ENCODE data around the gene CCL8.

CCL8 gene

DNA sequence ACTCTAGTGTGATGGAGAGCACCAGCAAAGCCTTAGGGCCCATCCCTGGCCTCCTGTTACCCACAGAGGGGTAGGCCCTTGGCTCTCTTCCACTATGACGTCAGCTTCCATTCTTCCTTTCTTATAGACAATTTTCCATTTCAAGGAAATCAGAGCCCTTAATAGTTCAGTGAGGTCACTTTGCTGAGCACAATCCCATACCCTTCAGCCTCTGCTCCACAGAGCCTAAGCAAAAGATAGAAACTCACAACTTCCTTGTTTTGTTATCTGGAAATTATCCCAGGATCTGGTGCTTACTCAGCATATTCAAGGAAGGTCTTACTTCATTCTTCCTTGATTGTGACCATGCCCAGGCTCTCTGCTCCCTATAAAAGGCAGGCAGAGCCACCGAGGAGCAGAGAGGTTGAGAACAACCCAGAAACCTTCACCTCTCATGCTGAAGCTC, at the start of gene CCL8:
CCL8 (plus strand) TSS at position 397 of the 445 bp plus-strand sequence. CDS start 67 bp downstream, outside the sequence.
- DNase-seq (ENCODE audit: low read depth in 2 of 3, low spot score in 1 of 3), result no peak

- no peak for DNase-seq (ENCODE audit: low read depth in 2 of 3, low spot score in 1 of 3)
Measured at GRCh38 chr17:34269969-34270368, 49.3 kb upstream of the CCL8 start, which contains the start of gene CCL7. TSS of gene CCL7 (plus strand) at chr17:34270221. CDS start at chr17:34270291, 70 bp downstream.

- no peak for DNase-seq (ENCODE audit: low read depth in 2 of 3, low spot score in 1 of 3)
Measured at GRCh38 chr17:34275881-34276280, 43.4 kb upstream of the CCL8 start.

DNA sequence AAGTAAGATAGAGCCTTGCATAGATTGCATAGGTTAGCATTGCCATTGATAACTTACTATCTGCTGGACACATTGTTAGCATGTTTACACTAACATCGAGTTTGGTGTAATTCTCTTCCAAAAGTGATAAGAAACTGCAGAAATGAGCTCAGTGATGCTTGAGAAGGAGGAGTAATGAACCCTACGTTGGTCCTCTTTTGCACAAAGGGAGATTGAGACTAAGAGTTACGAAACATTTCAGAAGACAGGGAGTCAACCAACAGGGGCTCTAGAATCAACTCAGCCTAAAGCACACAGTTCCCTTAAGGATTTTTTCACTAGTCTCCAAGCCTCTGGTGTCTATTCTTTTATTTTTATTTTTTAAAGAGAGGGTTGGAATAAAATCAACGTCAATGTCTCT, 42.4 kb upstream of the CCL8 start:
- no peak for DNase-seq (ENCODE audit: low read depth in 2 of 3, low spot score in 1 of 3)

DNA sequence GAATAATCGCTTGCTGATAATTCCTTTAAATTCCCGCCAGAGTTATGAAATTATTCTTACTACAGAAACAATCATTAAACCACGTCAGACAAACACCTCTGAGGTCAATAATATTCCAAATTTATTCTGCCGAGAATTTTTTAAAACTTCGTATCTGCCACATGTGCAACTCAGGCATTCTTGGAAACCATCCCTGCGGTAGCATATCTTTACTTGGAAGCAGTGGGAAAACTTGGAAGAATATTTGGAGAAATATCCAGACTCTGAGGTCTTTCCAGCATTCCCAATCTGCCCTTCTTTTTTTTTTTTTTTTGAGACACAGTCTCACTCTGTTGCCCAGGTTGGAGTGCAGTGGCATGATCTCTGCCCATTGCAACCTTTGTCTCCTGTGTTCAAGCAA, 35.7 kb upstream of the CCL8 start:
- no peak for DNase-seq (ENCODE audit: low read depth in 2 of 3, low spot score in 1 of 3)

DNA sequence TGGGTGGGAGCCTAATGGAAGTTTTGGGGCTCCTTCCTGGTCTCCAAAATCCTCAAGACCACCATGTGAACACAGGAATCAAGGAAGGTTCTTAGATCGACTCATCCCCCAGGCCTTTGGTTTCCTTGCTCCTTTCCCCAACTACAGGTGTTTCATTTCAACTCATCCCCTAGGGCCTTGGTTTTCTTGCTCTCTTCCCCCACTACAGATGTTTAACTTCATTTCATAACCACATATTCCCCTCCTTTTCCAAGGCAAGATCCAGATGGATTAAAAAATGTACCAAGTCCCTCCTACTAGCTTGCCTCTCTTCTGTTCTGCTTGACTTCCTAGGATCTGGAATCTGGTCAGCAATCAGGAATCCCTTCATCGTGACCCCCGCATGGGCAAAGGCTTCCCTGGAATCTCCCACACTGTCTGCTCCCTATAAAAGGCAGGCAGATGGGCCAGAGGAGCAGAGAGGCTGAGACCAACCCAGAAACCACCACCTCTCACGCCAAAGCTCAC, 33.9 kb upstream of the CCL8 start, which contains the start of gene CCL11:
CCL11 (plus strand) TSS at position 457 of the 507 bp plus-strand sequence. CDS start 67 bp downstream, outside the sequence.
- no peak for DNase-seq (ENCODE audit: low read depth in 2 of 3, low spot score in 1 of 3)

DNA sequence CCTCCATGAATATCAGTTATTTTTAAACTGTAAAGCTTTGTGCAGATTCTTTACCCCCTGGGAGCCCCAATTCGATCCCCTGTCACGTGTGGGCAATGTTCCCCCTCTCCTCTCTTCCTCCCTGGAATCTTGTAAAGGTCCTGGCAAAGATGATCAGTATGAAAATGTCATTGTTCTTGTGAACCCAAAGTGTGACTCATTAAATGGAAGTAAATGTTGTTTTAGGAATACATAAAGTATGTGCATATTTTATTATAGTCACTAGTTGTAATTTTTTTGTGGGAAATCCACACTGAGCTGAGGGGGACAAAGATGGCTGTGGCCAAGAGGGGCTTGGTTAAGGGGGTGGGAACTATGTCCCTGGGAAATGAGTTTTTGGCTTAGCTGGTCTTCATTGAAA, 31.4 kb upstream of the CCL8 start:
- no peak for DNase-seq (ENCODE audit: low read depth in 2 of 3, low spot score in 1 of 3)

DNA sequence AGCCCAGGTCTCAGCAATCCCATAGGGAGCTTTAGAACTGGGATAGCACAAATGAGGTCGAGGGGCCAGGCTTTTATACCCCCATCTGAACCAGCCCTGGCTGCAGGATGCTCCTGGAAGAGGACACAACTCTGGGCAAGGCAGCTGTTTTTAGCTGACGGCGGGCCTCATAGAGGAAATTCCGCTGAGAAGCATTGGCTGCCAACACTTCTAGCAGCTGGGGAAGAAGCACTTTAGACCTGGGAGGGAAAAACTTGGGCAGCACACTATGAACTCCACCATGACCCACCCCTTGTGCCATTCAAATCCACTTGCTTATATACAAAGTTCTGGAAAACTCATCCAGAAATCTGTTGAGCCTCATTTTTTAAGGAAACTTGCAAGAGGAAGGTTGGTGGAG, 28.6 kb upstream of the CCL8 start:
- DNase-seq (ENCODE audit: low read depth in 2 of 3, low spot score in 1 of 3), result no peak

DNA sequence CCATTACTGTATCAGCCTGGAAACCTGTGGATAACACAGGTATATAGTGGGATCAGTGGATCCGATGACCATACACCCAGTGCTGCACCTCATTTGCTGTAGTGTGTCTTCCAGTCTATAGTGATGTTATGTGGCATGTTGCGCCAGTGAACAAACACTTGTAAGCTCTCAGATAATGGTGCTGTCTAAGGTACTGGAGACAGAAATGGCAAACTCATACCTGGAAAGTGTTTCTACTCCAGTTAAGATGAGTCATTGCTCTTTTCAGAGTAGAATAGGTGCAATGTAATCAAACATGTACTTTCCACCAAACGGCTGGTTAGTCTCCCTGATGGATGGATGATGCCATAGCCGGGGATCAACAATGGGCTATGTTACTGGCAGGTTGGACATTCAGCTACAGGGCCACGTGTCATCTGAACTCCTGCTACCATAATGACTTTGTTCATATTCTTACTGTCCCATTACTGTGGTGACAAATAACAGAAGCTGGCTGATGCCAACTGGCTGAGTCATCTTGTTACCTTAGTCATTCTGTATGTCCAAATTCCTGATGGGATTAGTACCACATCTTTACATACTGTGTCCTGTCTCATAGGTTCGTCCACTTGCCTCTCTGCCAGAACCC, 27.4 kb upstream of the CCL8 start:
- no peak for DNase-seq (ENCODE audit: low read depth in 2 of 3, low spot score in 1 of 3)

GRCh38 chr17:34299027-34299426, 20.2 kb upstream of the CCL8 start:
- DNase-seq (ENCODE audit: low read depth in 2 of 3, low spot score in 1 of 3), result no peak

- no peak for DNase-seq (ENCODE audit: low read depth in 2 of 3, low spot score in 1 of 3)
Measured at GRCh38 chr17:34299956-34300577, 19.2 kb upstream of the CCL8 start.

GRCh38 chr17:34300652-34301370, 18.4 kb upstream of the CCL8 start:
- no peak for DNase-seq (ENCODE audit: low read depth in 2 of 3, low spot score in 1 of 3)

DNA sequence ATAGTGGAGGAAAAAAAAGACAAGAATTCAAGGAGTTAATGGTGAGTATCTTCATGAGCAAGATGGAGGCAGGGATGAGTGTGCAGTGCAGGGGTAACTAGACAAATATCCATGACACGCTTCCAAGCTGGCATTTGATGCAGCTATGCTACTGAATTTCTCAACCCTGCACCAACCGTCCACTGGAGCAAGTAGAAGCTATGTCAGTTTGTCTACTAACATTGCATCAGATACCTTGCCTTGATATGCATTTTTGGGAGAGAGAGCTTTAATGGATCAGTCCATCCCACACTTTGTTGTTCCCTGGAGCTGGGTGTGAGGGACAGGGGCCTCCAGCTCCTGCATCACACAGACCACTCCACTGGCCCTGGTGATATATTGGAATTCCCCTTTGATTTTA, 17.2 kb upstream of the CCL8 start:
- no peak for DNase-seq (ENCODE audit: low read depth in 2 of 3, low spot score in 1 of 3)

GRCh38 chr17:34302636-34303035, 16.6 kb upstream of the CCL8 start:
- no peak for DNase-seq (ENCODE audit: low read depth in 2 of 3, low spot score in 1 of 3)

- no peak for DNase-seq (ENCODE audit: low read depth in 2 of 3, low spot score in 1 of 3)
Measured at GRCh38 chr17:34303606-34304005, 15.6 kb upstream of the CCL8 start.

GRCh38 chr17:34305061-34305460, 14.2 kb upstream of the CCL8 start:
- DNase-seq (ENCODE audit: low read depth in 2 of 3, low spot score in 1 of 3), result no peak

DNA sequence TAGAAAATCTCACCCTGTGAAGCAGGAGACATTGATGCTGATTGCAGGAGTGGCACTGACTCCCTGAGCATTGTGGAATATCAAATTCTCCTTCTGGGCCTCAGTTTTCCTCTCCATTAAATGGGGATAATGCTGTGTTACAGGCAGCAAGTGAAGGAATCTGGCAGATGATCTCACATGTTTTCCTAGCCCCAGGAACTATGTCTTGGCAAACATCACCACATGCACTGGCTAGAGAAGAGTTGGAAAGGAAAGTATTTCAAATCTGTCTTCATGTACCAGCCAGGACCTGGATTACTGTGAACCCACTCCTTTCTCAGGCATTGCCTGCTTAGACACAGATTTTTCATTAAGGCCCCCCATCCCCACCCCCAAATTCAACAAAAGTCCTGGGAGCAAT, 13.6 kb upstream of the CCL8 start:
- DNase-seq (ENCODE audit: low read depth in 2 of 3, low spot score in 1 of 3), result no peak

DNA sequence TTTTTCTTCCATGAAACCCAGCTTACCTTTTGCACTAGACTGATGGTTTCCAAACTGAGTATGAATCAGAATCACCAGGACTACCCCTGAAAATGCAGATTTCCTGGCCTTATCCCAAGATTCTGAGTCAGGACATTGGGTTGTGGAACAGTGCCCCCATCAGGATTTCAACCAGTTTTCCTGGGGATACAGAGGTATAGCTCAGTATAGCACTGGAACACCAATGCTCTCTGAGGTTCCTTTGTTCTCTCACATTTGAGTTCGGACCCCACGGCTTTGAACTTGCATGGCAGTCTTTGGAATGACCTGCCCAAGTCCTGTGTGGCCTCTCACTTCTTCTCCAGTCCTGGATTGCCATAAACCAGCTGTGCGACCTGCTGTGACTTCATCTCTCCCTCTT, 12.8 kb upstream of the CCL8 start:
- DNase-seq (ENCODE audit: low read depth in 2 of 3, low spot score in 1 of 3), result no peak

DNA sequence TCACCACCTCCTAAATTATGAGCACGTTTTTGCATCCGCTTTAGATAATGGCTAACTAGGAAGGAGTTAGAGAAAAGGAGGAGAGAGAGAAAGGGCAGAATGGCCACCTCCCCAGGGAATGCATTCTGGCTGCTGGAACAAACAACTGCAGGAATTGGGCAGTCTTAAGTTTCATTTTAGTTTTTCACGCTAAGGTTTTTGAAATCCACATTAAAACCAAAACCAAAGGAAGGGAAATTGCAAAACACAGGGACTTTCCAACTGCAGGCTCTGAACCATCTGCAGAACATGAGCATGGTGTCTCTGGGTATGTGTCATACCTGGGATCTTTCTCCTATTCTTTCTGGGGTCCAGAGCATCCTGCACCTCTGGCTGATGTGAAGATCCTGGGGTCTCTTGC, 12.1 kb upstream of the CCL8 start:
- no peak for DNase-seq (ENCODE audit: low read depth in 2 of 3, low spot score in 1 of 3)

DNA sequence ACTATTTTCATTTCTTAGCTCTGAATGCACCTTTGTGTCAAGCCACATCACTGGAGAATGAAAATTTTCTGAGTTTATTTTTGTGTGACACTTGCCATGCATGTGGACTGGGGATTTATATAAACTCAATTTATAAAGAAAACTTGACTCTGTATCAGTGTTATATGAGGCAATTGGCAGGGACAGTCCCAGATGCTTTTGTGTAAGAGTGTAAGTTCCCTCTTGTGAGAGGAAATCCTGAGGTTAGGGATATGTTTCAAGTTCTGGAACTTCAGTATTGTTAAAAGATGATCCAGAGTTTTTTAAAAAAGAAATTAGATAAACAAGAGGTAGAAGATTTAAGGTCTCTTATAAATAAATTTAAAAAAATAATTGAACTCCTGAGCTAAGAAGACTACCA, 10.9 kb upstream of the CCL8 start:
- DNase-seq (ENCODE audit: low read depth in 2 of 3, low spot score in 1 of 3), result no peak

- DNase-seq (ENCODE audit: low read depth in 2 of 3, low spot score in 1 of 3), result no peak
Measured at GRCh38 chr17:34311291-34311690, 7.9 kb upstream of the CCL8 start.

DNA sequence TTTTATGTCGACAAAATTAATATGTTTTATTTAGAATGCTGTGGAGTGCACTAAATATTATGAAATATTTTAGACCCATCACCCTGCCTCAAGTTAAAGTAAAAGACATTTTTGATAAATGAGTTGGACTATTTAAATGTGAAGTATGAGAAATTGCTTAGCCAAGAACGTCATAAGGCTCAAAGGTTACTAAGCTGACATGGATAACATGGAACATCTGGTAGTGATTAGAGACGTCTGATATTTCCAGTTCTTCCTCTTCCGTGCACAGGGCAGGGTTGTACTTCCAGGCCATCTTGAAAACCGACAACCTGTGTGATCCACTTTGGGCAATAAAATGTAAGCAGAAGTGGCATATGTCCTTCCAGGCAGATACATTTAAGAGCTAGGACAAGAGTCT, 7.2 kb upstream of the CCL8 start:
- no peak for DNase-seq (ENCODE audit: low read depth in 2 of 3, low spot score in 1 of 3)

Measured in stimulated activated CD4-positive, alpha-beta T cell treated with anti-CD3 and anti-CD28 coated beads, Interleukin-12 subunit alpha, Interleukin-12 subunit beta, amount 100 ng/mL, for 48 hours (primary cell).